Measurements from ENCODE around the gene CABCOCO1.

DNA sequence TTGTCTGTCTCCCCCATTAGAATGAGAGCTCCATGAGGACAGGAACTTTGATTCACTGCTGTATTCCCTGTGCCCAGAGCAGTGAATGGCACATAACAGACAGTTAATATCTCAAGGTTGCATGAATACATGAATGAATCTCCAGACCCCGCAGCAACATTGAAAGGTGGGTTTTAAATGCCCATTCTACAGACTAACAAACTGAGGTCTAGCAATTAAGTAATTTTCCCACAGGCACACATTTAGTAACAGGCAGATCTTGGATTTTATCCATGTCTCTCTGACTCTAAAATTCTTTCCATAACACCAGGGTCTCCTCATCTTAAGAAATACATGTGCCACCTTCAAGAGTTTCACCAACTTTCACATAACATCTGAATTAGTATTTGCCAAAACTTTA is 134.1 kb downstream of the CABCOCO1 start:
- TF ChIP-seq, protein P1, sequence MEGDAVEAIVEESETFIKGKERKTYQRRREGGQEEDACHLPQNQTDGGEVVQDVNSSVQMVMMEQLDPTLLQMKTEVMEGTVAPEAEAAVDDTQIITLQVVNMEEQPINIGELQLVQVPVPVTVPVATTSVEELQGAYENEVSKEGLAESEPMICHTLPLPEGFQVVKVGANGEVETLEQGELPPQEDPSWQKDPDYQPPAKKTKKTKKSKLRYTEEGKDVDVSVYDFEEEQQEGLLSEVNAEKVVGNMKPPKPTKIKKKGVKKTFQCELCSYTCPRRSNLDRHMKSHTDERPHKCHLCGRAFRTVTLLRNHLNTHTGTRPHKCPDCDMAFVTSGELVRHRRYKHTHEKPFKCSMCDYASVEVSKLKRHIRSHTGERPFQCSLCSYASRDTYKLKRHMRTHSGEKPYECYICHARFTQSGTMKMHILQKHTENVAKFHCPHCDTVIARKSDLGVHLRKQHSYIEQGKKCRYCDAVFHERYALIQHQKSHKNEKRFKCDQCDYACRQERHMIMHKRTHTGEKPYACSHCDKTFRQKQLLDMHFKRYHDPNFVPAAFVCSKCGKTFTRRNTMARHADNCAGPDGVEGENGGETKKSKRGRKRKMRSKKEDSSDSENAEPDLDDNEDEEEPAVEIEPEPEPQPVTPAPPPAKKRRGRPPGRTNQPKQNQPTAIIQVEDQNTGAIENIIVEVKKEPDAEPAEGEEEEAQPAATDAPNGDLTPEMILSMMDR (IDR thresholded peaks at IDR 0.05): no peak
- TF ChIP-seq EP300 (IDR thresholded peaks at IDR 0.05): no peak
- no peak for TF ChIP-seq POLR2A (IDR thresholded peaks at IDR 0.05)
- no peak for TF ChIP-seq POLR2AphosphoS5 (IDR thresholded peaks at IDR 0.05)

Data from sigmoid colon (tissue), 4 donors.